Suprapubic skin (tissue), 4 donors: ENCODE results near the gene SCAND1.

ENCODE experiments used
- EP300 ChIP-seq: sonication (generic); formaldehyde crosslinking; IDR thresholded peaks from one replicate; pipeline ENCODE4 v1.6.1; 2017; ENCODE audit warnings: antibody characterized with exemption
- POLR2A ChIP-seq, 2 donors: fragments of 450-650 bp; IDR thresholded peaks; one replicate each; pipeline ENCODE4 v1.6.1; 2017; ENCODE audit warnings: antibody characterized with exemption in 2 of 2, mild to moderate bottlenecking in 2 of 2, moderate library complexity in 2 of 2
- POLR2AphosphoS5 ChIP-seq, 3 donors: sonication (generic); formaldehyde crosslinking; IDR thresholded peaks; one replicate each; pipeline ENCODE4 v1.6.1; 2017; ENCODE audit warnings: antibody characterized with exemption in 3 of 3
- TF ChIP-seq, protein P1 (sequence below), 2 donors: fragments of 200-600 bp in 1 of 2; fragments of 450-650 bp in 1 of 2; sonication (generic) in 1 of 2; IDR thresholded peaks; one replicate each; pipeline ENCODE4 v1.5.1; 2016 to 2019; ENCODE audit warnings: antibody characterized with exemption in 2 of 2, mild to moderate bottlenecking in 1 of 2, moderate library complexity in 1 of 2

DNA sequence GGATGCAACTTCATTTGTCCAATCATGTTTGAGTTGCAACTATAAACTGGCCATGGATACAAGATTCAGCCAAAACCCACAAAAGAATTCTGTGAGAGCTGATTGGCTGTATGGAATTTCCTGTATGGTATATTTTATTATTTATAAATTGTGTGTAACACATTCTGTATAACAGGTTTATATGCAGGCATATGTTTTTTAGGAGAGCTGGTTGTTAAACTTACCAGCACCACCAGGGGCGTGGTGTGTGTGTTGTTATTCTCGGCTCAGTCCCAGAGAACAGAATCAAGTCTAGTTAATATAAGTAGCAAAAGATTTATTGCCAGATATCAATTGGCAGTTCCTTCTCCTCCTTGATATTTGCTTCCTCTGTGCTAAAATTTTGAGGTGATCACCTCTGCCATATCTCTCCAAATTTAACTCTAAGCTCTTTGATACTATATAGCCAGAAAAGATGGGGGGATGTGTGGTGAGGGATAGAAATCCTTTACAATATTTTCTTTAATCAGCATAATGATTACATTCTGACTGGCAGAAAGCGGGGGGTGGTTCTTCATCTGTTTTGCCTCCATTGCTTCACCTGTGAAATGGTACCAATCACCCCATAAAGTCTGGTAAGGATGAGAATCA lies 37.0 kb upstream of the SCAND1 start:
- TF ChIP-seq, protein P1, sequence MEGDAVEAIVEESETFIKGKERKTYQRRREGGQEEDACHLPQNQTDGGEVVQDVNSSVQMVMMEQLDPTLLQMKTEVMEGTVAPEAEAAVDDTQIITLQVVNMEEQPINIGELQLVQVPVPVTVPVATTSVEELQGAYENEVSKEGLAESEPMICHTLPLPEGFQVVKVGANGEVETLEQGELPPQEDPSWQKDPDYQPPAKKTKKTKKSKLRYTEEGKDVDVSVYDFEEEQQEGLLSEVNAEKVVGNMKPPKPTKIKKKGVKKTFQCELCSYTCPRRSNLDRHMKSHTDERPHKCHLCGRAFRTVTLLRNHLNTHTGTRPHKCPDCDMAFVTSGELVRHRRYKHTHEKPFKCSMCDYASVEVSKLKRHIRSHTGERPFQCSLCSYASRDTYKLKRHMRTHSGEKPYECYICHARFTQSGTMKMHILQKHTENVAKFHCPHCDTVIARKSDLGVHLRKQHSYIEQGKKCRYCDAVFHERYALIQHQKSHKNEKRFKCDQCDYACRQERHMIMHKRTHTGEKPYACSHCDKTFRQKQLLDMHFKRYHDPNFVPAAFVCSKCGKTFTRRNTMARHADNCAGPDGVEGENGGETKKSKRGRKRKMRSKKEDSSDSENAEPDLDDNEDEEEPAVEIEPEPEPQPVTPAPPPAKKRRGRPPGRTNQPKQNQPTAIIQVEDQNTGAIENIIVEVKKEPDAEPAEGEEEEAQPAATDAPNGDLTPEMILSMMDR (IDR thresholded peaks at IDR 0.05): peak; percentile 18 to 33
- TF ChIP-seq POLR2AphosphoS5 (IDR thresholded peaks at IDR 0.05): no peak
- TF ChIP-seq POLR2A (IDR thresholded peaks at IDR 0.05): no peak
- TF ChIP-seq EP300: no peak
